PC-9 (cell line): Measurements from ENCODE around the gene TET2. TPM values are rescaled to one million over a fixed set of nuclear protein-coding genes. Genes with fewer than 3 reads are reported as not detected.

Experiments
- BruUV-seq: library from RNA; stranded (reverse); fragments of 400-500 nt; replicated peaks from 2 replicates; lab custom pipeline; 2021; lab: Mats Ljungman, UMichigan
- CTCF ChIA-PET: fragments of 300-600 bp; sonication (Branson Sonifier 250); formaldehyde crosslinking; loops from one replicate; lab custom pipeline; 2022; ENCODE audit warnings: antibody characterized with exemption; lab: Charles Lee
- POLR2A ChIA-PET: fragments of 300-600 bp; sonication (Branson Sonifier 250); formaldehyde crosslinking; loops from one replicate; lab custom pipeline; 2022; ENCODE audit warnings: antibody characterized with exemption; ENCODE audit not compliant: unreplicated experiment; lab: Charles Lee
- DNase-seq, 2 experiments: peaks; one replicate each; pipeline versions ENCODE4 v3.0.0 to v3.0.0-alpha.2; 2015 to 2022; ENCODE audit warnings: mixed read lengths in 1 of 2
- H2AFZ ChIP-seq: fragments of 200-600 bp; sonication (generic); 2 replicates; pipeline ENCODE4 v1.8.1; 2017; ENCODE audit warnings: antibody characterized with exemption
- H3F3A ChIP-seq: fragments of 200-600 bp; sonication (generic); 2 replicates; pipeline ENCODE4 v1.8.1; 2017; ENCODE audit warnings: antibody characterized with exemption, mild to moderate bottlenecking, low read depth; ENCODE audit not compliant: insufficient read depth
- H3K27ac ChIP-seq: fragments of 200-600 bp; sonication (generic); 2 replicates; pipeline ENCODE4 v1.6.1; 2016; ENCODE audit warnings: mixed run types
- H3K27me3 ChIP-seq: fragments of 200-600 bp; sonication (generic); 2 replicates; pipeline ENCODE4 v1.6.1; 2016; ENCODE audit warnings: low read depth, mixed run types; ENCODE audit not compliant: insufficient read depth
- H3K36me3 ChIP-seq: fragments of 200-600 bp; sonication (generic); 2 replicates; pipeline ENCODE4 v1.6.1; 2016; ENCODE audit warnings: low read depth, mixed run types
- H3K4me1 ChIP-seq: fragments of 200-600 bp; sonication (generic); replicated peaks from 2 replicates; pipeline ENCODE4 v1.6.1; 2016; ENCODE audit warnings: mixed run types; ENCODE audit not compliant: insufficient read depth
- H3K4me2 ChIP-seq: fragments of 200-600 bp; sonication (generic); 2 replicates; pipeline ENCODE4 v1.6.1; 2017; ENCODE audit warnings: mixed run types
- H3K4me3 ChIP-seq: fragments of 200-600 bp; sonication (generic); 2 replicates; pipeline ENCODE4 v1.6.1; 2016; ENCODE audit warnings: mixed run types
- H3K79me2 ChIP-seq: fragments of 200-600 bp; sonication (generic); 2 replicates; pipeline ENCODE4 v1.6.1; 2017; ENCODE audit warnings: low read depth, mixed run types
- H3K9me2 ChIP-seq: fragments of 200-600 bp; sonication (generic); 2 replicates; pipeline ENCODE4 v1.8.1; 2017; ENCODE audit warnings: mild to moderate bottlenecking; ENCODE audit not compliant: insufficient read depth
- H3K9me3 ChIP-seq: fragments of 200-600 bp; sonication (generic); 2 replicates; pipeline ENCODE4 v1.8.1; 2016; ENCODE audit warnings: low read depth; ENCODE audit not compliant: insufficient read depth
- H4K20me1 ChIP-seq: fragments of 200-600 bp; sonication (generic); 2 replicates; pipeline ENCODE4 v1.8.1; 2017; ENCODE audit not compliant: insufficient read depth
- CTCF ChIP-seq: fragments of 200-600 bp; sonication (generic); conservative IDR thresholded peaks from 2 replicates; pipeline ENCODE4 v1.6.1; 2017; ENCODE audit warnings: mixed run types, antibody characterized with exemption, mild to moderate bottlenecking, moderate library complexity
- EZH2 ChIP-seq: fragments of 200-600 bp; sonication (generic); IDR thresholded peaks from 2 replicates; pipeline ENCODE4 v1.8.0; 2017; ENCODE audit warnings: antibody characterized with exemption, low read depth
- intact Hi-C: fragments of 100-400 bp; cut with micrococcal nuclease; formaldehyde crosslinking; loops from one replicate; pipeline ENCODE4 v1.10.0; 2022; ENCODE audit not compliant: unreplicated experiment
- total RNA-seq: library from RNA; stranded (reverse); gene quantifications from 2 replicates; pipeline ENCODE4 v1.2.3, GENCODE V29; 2021

TET2 gene
- total RNA-seq, 1 experiment from 2014 or later, result 6.6 TPM

GRCh38 chr4:105162123-105162796 lies 15.6 kb downstream of the TET2 start:
- Histone ChIP-seq H3F3A (no peaks in the 10 kb centered on the region), H3K4me1 (no peaks in the 10 kb centered on the region), H3K79me2 (no peaks in the 10 kb centered on the region), H3K9me2 (no peaks in the 10 kb centered on the region), H3K27me3 (no peaks in the 10 kb centered on the region), H3K27ac (no peak overlapping the region), H3K4me2 (no peak overlapping the region), H4K20me1 (no peaks in the 10 kb centered on the region), H3K4me3 (no peak overlapping the region), H3K36me3 (no peaks in the 10 kb centered on the region), H2AFZ (no peak overlapping the region), H3K9me3 (no peaks in the 10 kb centered on the region)
- POLR2A ChIA-PET, result interaction anchor here (0.6 to 0.7 kb wide), 2 partner anchors 20 to 577 kb away, joined by 5 to 13 read pairs; no protein-coding TSS in a partner anchor
- TF ChIP-seq CTCF (no peak), EZH2 (no peak)
- intact Hi-C loops, result no loop called here
- DNase-seq, result no peak
- CTCF ChIA-PET, result no interaction called here
- no TSS peak for BruUV-seq

- Histone ChIP-seq H3F3A (no peaks in the 10 kb centered on the region), H3K79me2 (no peaks in the 10 kb centered on the region), H3K9me3 (no peaks in the 10 kb centered on the region), H2AFZ (no peak overlapping the region), H3K36me3 (no peaks in the 10 kb centered on the region), H3K27ac (no peak overlapping the region), H3K4me1 (no peaks in the 10 kb centered on the region), H3K4me2 (no peak overlapping the region), H4K20me1 (no peaks in the 10 kb centered on the region), H3K4me3 (no peak overlapping the region), H3K27me3 (no peaks in the 10 kb centered on the region), H3K9me2 (no peaks in the 10 kb centered on the region)
- BruUV-seq, result no TSS peak
- ChIA-PET POLR2A (interaction anchor here (0.9 kb wide), 1 partner anchor 456 kb away, joined by 3 read pairs; no protein-coding TSS in a partner anchor), CTCF (no interaction called here)
- TF ChIP-seq EZH2 (no peak), CTCF (no peak)
- intact Hi-C loops, result no loop called here
- no peak for DNase-seq
Observed at GRCh38 chr4:105164548-105164947, 17.9 kb downstream of the TET2 start.

GRCh38 chr4:105166066-105166465 lies 19.4 kb downstream of the TET2 start:
- Histone ChIP-seq H3K4me3 (no peak overlapping the region), H3K27me3 (no peaks in the 10 kb centered on the region), H3K79me2 (no peaks in the 10 kb centered on the region), H3K9me3 (no peaks in the 10 kb centered on the region), H2AFZ (no peak overlapping the region), H3F3A (no peaks in the 10 kb centered on the region), H3K36me3 (no peaks in the 10 kb centered on the region), H3K4me2 (no peak overlapping the region), H3K9me2 (no peaks in the 10 kb centered on the region), H4K20me1 (no peaks in the 10 kb centered on the region), H3K4me1 (no peaks in the 10 kb centered on the region), H3K27ac (no peak overlapping the region)
- intact Hi-C loops, result no loop called here
- ChIA-PET POLR2A (no interaction called here), CTCF (no interaction called here)
- no TSS peak for BruUV-seq
- TF ChIP-seq EZH2 (no peak), CTCF (no peak)
- no peak for DNase-seq
